ENCODE results near the gene SYT17.

GRCh38 chr16:19140396-19140795, 27.6 kb upstream of the SYT17 start:
- no peak for TF ChIP-seq POLR2A (IDR thresholded peaks at IDR 0.05; ENCODE audit: low read length)
- TF ChIP-seq CTCF (IDR thresholded peaks at IDR 0.05) = no peak
- TF ChIP-seq CBX8 (IDR thresholded peaks at IDR 0.05) = no peak
- no peak for TF ChIP-seq ELK1 (IDR thresholded peaks at IDR 0.05; ENCODE audit: low read depth, low read length)
- TF ChIP-seq MAX (IDR thresholded peaks at IDR 0.05) = no peak
- no peak for TF ChIP-seq EP300 (IDR thresholded peaks at IDR 0.05)
- TF ChIP-seq JUNB (IDR thresholded peaks at IDR 0.05) = no peak
- no peak for TF ChIP-seq CEBPB (IDR thresholded peaks at IDR 0.05)
- TF ChIP-seq, protein P1, sequence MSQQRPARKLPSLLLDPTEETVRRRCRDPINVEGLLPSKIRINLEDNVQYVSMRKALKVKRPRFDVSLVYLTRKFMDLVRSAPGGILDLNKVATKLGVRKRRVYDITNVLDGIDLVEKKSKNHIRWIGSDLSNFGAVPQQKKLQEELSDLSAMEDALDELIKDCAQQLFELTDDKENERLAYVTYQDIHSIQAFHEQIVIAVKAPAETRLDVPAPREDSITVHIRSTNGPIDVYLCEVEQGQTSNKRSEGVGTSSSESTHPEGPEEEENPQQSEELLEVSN (IDR thresholded peaks at IDR 0.05; ENCODE audit: borderline replicate concordance, low read depth) = no peak
- no peak for TF ChIP-seq SREBF2 (IDR thresholded peaks at IDR 0.05)
- no peak for TF ChIP-seq PBX3 (IDR thresholded peaks at IDR 0.05)
- TF ChIP-seq, protein P2, sequence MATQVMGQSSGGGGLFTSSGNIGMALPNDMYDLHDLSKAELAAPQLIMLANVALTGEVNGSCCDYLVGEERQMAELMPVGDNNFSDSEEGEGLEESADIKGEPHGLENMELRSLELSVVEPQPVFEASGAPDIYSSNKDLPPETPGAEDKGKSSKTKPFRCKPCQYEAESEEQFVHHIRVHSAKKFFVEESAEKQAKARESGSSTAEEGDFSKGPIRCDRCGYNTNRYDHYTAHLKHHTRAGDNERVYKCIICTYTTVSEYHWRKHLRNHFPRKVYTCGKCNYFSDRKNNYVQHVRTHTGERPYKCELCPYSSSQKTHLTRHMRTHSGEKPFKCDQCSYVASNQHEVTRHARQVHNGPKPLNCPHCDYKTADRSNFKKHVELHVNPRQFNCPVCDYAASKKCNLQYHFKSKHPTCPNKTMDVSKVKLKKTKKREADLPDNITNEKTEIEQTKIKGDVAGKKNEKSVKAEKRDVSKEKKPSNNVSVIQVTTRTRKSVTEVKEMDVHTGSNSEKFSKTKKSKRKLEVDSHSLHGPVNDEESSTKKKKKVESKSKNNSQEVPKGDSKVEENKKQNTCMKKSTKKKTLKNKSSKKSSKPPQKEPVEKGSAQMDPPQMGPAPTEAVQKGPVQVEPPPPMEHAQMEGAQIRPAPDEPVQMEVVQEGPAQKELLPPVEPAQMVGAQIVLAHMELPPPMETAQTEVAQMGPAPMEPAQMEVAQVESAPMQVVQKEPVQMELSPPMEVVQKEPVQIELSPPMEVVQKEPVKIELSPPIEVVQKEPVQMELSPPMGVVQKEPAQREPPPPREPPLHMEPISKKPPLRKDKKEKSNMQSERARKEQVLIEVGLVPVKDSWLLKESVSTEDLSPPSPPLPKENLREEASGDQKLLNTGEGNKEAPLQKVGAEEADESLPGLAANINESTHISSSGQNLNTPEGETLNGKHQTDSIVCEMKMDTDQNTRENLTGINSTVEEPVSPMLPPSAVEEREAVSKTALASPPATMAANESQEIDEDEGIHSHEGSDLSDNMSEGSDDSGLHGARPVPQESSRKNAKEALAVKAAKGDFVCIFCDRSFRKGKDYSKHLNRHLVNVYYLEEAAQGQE (IDR thresholded peaks at IDR 0.05) = no peak
- TF ChIP-seq MYC (IDR thresholded peaks at IDR 0.05; ENCODE audit: borderline replicate concordance, low read length) = no peak
- TF ChIP-seq CHD2 (IDR thresholded peaks at IDR 0.05; ENCODE audit: low read length, partially characterized antibody) = no peak

Measured in A549 (cell line).